ENCODE measurements around the gene PERCC1.
A peak's percentile ranks its signal among the peaks of the same experiment; 100 is the strongest.

Gene PERCC1

DNA sequence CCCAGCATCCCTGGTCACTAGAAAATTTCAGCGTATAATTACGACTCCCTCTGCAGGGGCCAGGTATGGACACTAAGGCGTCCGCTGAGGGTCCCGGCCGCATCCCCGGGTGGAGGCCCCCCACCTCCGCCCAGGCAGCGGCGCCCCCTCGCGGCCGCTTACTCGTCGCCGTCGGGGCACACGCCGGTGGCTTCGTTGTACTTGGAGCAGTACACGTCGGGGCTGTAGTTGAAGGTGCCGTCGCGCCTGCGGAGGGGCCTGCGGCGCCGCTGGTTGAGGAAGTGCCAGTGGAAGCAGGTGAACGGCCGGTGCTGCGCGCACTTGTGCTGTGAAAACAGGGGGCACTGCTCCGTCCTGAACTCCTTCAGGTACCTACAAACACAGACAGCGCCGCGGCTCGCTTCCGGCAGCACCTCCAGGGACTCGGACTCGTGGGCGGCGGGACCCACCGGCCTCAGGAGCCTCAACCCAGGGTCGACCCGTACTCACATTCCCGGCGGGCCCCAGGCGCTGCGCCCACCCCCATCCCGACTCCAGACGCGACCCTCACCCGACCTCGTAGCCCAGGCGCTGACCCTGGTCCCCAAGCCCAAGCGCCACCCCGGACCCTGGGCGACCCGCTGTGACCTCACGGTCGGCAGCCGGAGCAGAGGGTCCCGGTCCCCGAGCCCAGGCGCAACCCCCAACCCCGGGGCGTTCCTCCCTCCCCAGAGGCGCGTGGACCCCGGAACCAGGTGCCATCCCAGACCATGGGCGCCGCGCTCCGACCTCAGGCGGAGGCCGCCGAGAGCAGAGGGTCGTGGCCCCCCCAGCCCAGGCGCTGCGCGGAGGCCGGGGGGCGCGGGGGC lies 17.0 kb upstream of the PERCC1 start:
- peak overlapping the region; percentile 69 for H3K4me3 ChIP-seq (ENCODE audit: low read depth, low read length)
- TF ChIP-seq, protein P1, sequence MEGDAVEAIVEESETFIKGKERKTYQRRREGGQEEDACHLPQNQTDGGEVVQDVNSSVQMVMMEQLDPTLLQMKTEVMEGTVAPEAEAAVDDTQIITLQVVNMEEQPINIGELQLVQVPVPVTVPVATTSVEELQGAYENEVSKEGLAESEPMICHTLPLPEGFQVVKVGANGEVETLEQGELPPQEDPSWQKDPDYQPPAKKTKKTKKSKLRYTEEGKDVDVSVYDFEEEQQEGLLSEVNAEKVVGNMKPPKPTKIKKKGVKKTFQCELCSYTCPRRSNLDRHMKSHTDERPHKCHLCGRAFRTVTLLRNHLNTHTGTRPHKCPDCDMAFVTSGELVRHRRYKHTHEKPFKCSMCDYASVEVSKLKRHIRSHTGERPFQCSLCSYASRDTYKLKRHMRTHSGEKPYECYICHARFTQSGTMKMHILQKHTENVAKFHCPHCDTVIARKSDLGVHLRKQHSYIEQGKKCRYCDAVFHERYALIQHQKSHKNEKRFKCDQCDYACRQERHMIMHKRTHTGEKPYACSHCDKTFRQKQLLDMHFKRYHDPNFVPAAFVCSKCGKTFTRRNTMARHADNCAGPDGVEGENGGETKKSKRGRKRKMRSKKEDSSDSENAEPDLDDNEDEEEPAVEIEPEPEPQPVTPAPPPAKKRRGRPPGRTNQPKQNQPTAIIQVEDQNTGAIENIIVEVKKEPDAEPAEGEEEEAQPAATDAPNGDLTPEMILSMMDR (IDR thresholded peaks at IDR 0.05; ENCODE audit: low read depth, low read length): peak; percentile 44

DNA sequence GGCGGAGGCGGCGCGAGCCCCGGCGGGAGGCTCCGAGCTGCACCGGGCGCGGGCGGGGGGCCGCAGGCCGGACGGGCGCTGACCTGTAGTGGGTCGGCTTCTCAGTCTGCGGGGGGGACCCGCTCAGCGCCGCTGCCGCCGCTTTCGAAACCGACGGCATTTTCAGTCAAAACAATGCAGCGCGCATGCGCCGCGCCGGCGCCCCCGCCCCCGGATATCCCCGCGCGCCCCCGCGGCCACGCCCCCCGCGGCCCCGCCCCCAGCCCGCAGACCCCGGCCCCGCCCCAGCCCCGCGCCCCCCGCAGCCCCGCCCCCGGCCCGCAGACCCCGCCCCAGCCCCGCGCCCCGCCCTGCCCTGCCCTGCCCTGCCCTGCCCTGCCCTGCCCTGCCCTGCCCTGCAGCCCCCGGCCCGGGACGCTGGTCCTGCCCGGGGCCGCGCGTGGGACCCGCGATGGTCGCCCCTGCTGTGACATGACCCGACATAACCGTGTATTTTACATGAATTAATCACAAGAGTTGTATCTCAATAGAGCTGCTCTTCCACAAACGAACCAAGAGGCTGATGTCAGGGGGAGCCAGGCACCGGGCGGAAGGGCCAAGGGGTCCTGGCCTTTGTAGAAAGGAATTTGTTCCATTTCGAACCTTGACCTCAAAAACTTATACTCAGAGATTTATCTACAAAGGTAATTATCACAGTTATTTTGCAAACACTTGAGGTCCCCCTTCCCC lies 16.2 kb upstream of the PERCC1 start, which contains the start of gene UNKL:
TSS of gene UNKL (minus strand) at position 173 of the 729 bp plus-strand sequence. CDS start at position 160, 13 bp downstream.
- H3K4me3 ChIP-seq (ENCODE audit: low read depth, low read length): peak within 1 kb of the TSS; percentile 69
- TF ChIP-seq, protein P1 (IDR thresholded peaks at IDR 0.05; ENCODE audit: low read depth, low read length): no peak

DNA sequence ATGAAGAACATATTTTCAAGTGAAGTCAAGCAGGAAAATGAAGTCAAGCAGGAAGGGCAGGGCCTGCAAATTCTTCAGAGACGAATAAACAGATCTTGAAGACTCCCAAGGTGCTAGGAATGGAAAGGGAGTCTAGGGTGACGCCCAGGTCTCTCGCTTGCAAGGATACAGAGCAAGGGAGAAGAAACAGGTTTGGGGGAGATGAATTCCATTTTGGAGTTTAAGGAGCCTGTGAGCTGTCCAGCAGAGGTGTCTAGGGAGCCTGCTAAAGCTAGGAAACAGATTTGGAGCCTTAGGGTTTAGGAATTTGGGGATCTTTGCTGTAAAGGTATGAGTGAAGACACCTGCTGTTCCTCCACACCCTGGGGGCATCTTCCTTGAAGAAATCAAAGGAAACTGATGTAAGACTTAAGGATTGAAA lies 14.3 kb upstream of the PERCC1 start:
- H3K4me3 ChIP-seq (ENCODE audit: low read depth, low read length): no peak overlapping the region
- TF ChIP-seq, protein P1 (IDR thresholded peaks at IDR 0.05; ENCODE audit: low read depth, low read length): no peak

DNA sequence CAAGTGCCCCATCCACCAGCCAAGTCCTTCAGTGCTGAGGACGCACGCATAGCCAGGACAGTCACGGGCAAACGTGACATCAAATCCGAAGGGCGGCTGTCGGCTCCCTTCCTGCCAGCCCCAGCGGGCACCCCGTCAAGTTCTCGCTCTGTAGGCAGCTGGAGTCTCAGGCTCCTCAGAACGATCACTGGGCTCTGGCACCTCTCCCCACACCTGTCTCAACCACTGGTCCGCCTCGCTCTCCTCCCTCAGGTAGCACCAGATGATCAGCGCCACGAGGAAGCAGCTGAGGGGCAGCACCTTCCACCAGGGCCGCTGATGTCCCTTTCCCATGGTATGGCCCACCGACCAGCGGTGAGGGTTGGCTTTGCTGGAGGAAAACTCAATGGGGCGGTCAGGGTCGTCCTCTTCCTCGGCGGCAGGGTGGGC lies 10.8 kb upstream of the PERCC1 start:
- TF ChIP-seq, protein P1 (IDR thresholded peaks at IDR 0.05; ENCODE audit: low read depth, low read length): no peak
- H3K4me3 ChIP-seq (ENCODE audit: low read depth, low read length): peak overlapping the region; percentile 97

DNA sequence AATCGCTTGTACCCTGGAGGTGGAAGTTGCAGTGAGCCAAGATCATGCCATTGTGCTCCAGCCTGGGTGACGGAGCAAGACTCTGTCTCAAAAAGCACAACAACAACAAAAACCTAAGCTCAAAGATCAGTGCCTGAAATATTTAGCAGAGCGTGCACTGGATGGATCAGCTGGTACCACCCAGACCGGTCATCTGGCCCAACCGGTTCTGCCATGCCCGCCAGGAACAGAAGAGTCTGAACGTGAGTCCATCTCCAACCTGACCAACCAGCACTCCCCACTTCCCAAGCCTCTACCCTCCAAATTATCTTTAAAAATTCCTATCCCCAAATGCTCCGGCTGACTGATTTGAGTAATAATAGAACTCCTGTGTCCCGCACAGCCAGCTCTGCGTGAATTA lies 8.8 kb upstream of the PERCC1 start:
- no peak overlapping the region for H3K4me3 ChIP-seq (ENCODE audit: low read depth, low read length)
- TF ChIP-seq, protein P1 (IDR thresholded peaks at IDR 0.05; ENCODE audit: low read depth, low read length): no peak

DNA sequence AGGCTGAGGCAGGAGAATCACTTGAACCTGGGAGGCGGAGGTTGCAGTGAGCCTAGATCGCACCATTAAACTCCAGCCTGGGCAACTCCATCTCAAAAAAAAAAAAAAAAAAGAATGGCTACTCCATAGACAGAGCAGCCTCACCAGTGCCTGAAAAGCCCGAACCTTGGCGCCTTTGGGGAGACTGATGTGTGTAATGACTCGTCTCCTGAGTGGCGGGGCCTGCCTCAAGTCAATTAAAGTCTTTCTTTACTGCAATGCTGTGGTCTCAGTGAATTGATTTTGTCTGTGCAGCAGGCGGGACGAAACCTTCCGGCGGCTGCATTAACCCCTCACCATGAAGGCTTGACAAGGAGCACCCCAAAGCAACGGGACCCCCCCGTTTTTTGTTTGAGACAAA lies 6.8 kb upstream of the PERCC1 start:
- no peak overlapping the region for H3K4me3 ChIP-seq (ENCODE audit: low read depth, low read length)
- TF ChIP-seq, protein P1 (IDR thresholded peaks at IDR 0.05; ENCODE audit: low read depth, low read length): no peak

Measured in WI38 (cell line).